Hepatocyte (in vitro differentiated cells): ENCODE data around the gene RPS6KA2. TPM values are rescaled to one million over a fixed set of nuclear protein-coding genes. Genes with fewer than 3 reads are reported as not detected.

Experiments
- DNase-seq: peaks from one replicate; pipeline ENCODE4 v3.0.0-alpha.2; 2016; ENCODE audit warnings: low spot score
- H2AFZ ChIP-seq: fragments of 200-600 bp; sonication (generic); 2 replicates; pipeline ENCODE4 v1.6.0; 2016; ENCODE audit warnings: antibody characterized with exemption, mild to moderate bottlenecking
- H3K27ac ChIP-seq: fragments of 200-600 bp; sonication (generic); 2 replicates; pipeline ENCODE4 v1.5.1; 2016; ENCODE audit warnings: mild to moderate bottlenecking
- H3K27me3 ChIP-seq: fragments of 200-600 bp; sonication (generic); 2 replicates; pipeline ENCODE4 v1.6.1; 2016
- H3K36me3 ChIP-seq: fragments of 200-600 bp; sonication (generic); replicated peaks from 2 replicates; pipeline ENCODE4 v1.5.1; 2016; ENCODE audit warnings: low read depth; ENCODE audit not compliant: insufficient read depth
- H3K4me1 ChIP-seq: fragments of 200-600 bp; sonication (generic); 2 replicates; pipeline ENCODE4 v1.5.1; 2016; ENCODE audit warnings: mild to moderate bottlenecking, moderate library complexity; ENCODE audit not compliant: insufficient read depth
- H3K4me2 ChIP-seq: fragments of 200-600 bp; sonication (generic); 2 replicates; pipeline ENCODE4 v1.6.0; 2016
- H3K4me3 ChIP-seq: fragments of 200-600 bp; sonication (generic); 2 replicates; pipeline ENCODE4 v1.5.1; 2016; ENCODE audit warnings: mild to moderate bottlenecking
- H3K79me2 ChIP-seq: fragments of 200-600 bp; sonication (generic); 2 replicates; pipeline ENCODE4 v1.6.0; 2017; ENCODE audit warnings: mild to moderate bottlenecking
- H3K9me2 ChIP-seq: fragments of 200-600 bp; sonication (generic); replicated peaks from 2 replicates; pipeline ENCODE4 v1.6.0; 2017; ENCODE audit warnings: mild to moderate bottlenecking; ENCODE audit not compliant: insufficient read depth
- H3K9me3 ChIP-seq: fragments of 200-600 bp; sonication (generic); 2 replicates; pipeline ENCODE4 v1.5.1; 2016; ENCODE audit warnings: low read depth, mild to moderate bottlenecking
- H4K20me1 ChIP-seq: fragments of 200-600 bp; sonication (generic); 2 replicates; pipeline ENCODE4 v1.6.0; 2016; ENCODE audit warnings: mild to moderate bottlenecking; ENCODE audit not compliant: insufficient read depth, poor library complexity, severe bottlenecking
- CTCF ChIP-seq: fragments of 200-600 bp; sonication (generic); IDR thresholded peaks from 2 replicates; pipeline ENCODE4 v1.5.1; 2016; ENCODE audit warnings: antibody characterized with exemption, mild to moderate bottlenecking; ENCODE audit not compliant: poor library complexity
- EZH2 ChIP-seq: fragments of 200-600 bp; sonication (generic); IDR thresholded peaks from 2 replicates; pipeline ENCODE4 v1.6.1; 2016; ENCODE audit warnings: antibody characterized with exemption, mild to moderate bottlenecking, borderline replicate concordance
- EZH2phosphoT487 ChIP-seq: fragments of 200-600 bp; sonication (generic); IDR thresholded peaks from one replicate; pipeline ENCODE4 v1.6.1; 2018; ENCODE audit warnings: antibody characterized with exemption, mild to moderate bottlenecking, low read depth, moderate library complexity; ENCODE audit not compliant: unreplicated experiment, severe bottlenecking
- WGBS: methylation state at CpG from one replicate; pipeline ENCODE4 v1.1.6; 2016; ENCODE audit warnings: low lambda C conversion rate; ENCODE audit errors: missing lambda C conversion rate; 5-methylcytosine and 5-hydroxymethylcytosine counted together
- polyA plus RNA-seq: library from polyadenylated mRNA; unstranded; fragments of >200 nt; fragmentation: Nextera tagmentation; extraction: Ambion mirVana; gene quantifications from 2 replicates; pipeline ENCODE4 v1.2.1, GENCODE V29; 2016
- total RNA-seq: library from RNA; depleted of rRNA; stranded (reverse); fragments of >200 nt; gene quantifications from 2 replicates; pipeline ENCODE4 v1.2.3, GENCODE V29; 2014

Gene RPS6KA2
- total and polyA plus RNA-seq, 2 experiments from 2014 or later: 27.7 to 29.2 TPM

DNA sequence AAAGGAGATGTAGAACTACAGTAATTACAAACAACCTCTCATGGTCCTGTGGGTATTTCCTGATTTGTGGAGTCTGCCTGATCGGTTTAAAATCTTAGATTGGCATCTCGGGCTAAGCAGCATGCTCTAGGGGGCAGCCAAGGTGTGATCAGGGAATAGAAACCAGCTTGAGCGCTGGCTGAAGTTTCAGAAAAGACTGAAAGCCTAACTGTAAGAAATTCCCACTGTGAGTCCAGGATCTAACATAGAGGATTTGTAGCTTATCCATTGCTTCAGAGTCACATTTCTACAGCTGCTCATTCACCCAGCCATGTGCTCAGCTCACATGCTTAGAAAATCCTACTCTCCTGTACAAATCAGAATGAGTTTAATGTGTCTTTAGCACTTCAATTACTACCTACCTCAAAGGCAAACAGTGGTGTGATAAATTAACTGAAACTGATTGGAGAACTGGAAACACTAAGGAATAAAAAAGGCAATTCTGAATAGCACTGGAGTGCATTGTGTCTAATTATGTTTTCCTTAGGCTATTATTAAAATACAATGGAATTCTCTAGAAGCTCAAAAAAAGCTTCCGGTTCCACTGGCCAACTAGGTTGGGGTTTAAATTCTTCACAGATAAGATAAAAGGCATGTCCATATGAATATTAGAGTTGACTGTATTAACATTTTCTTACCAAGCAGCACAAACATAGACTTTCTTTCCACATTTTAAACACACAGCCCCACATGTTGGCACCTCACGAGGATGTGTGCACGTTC is 170.5 kb downstream of the RPS6KA2 start:
- H3K79me2 ChIP-seq: no peaks in the 10 kb centered on the region
- DNase-seq: no peak

GRCh38 chr6:166454692-166455515 is 172.1 kb downstream of the RPS6KA2 start:
- Histone ChIP-seq H3K27me3 (no peaks in the 10 kb centered on the region), H2AFZ (no peak overlapping the region), H3K4me3 (no peak overlapping the region), H3K79me2 (no peaks in the 10 kb centered on the region), H3K4me1 (no peaks in the 10 kb centered on the region), H3K36me3 (no peaks in the 10 kb centered on the region), H3K9me3 (no peaks in the 10 kb centered on the region), H3K9me2 (no peaks in the 10 kb centered on the region), H4K20me1 (no peaks in the 10 kb centered on the region), H3K4me2 (no peak overlapping the region), H3K27ac (no peak overlapping the region)
- no peak for DNase-seq
- WGBS: 97% methylated on average over 25 of the region's 25 CpGs
- TF ChIP-seq EZH2phosphoT487: no peak
- TF ChIP-seq EZH2: no peak
- no peak for TF ChIP-seq CTCF

More for the DNA sequence above, 170.5 kb downstream of the RPS6KA2 start:
- Histone ChIP-seq H3K36me3 (no peaks in the 10 kb centered on the region), H4K20me1 (no peaks in the 10 kb centered on the region), H3K27me3 (no peaks in the 10 kb centered on the region), H3K4me1 (peaks cover 9% of the 10 kb centered on the region), H3K27ac (no peak overlapping the region), H3K4me3 (no peak overlapping the region), H2AFZ (no peak overlapping the region), H3K9me2 (no peaks in the 10 kb centered on the region), H3K4me2 (no peak overlapping the region), H3K9me3 (no peaks in the 10 kb centered on the region)
- WGBS: 75% methylated on average over 6 of the region's 6 CpGs
- TF ChIP-seq CTCF: peak; percentile 20
- TF ChIP-seq EZH2phosphoT487: no peak
- no peak for TF ChIP-seq EZH2

GRCh38 chr6:166453651-166454050 is 173.4 kb downstream of the RPS6KA2 start:
- no peak for DNase-seq
- Histone ChIP-seq H4K20me1 (no peaks in the 10 kb centered on the region), H3K36me3 (no peaks in the 10 kb centered on the region), H3K9me3 (no peaks in the 10 kb centered on the region), H3K27me3 (no peaks in the 10 kb centered on the region), H3K4me2 (no peak overlapping the region), H3K4me1 (no peaks in the 10 kb centered on the region), H3K9me2 (no peaks in the 10 kb centered on the region), H3K27ac (no peak overlapping the region), H2AFZ (no peak overlapping the region), H3K79me2 (no peaks in the 10 kb centered on the region), H3K4me3 (no peak overlapping the region)
- TF ChIP-seq CTCF (no peak), EZH2 (no peak)
- over 99% methylated on average over 7 of the region's 7 CpGs for WGBS
